Frontal cortex (tissue), 4 donors: ENCODE measurements around the gene SOX1. TPM values are rescaled to one million over a fixed set of nuclear protein-coding genes. Genes with fewer than 3 reads are reported as not detected.
A peak's percentile ranks its signal among the peaks of the same experiment; 100 is the strongest.

Experiments
- DNase-seq, 2 donors: peaks; one replicate each; pipeline ENCODE4 v3.0.0; 2012; ENCODE audit warnings: low spot score in 2 of 2
- FAIRE-seq: peaks from 2 replicates; lab custom pipeline; 2012; peaks lifted over from hg19 to GRCh38; lab: Jason Lieb, UNC
- total RNA-seq: library from RNA; depleted of rRNA; stranded (reverse); fragments of >200 nt; gene quantifications from one replicate; pipeline ENCODE4 v1.2.3, GENCODE V29; 2014
- donor health status: control.
- donor health status: control.
- donor health status: control.

Gene SOX1
- total RNA-seq, 1 donor from 2014 or later, result 4.5 TPM

DNA sequence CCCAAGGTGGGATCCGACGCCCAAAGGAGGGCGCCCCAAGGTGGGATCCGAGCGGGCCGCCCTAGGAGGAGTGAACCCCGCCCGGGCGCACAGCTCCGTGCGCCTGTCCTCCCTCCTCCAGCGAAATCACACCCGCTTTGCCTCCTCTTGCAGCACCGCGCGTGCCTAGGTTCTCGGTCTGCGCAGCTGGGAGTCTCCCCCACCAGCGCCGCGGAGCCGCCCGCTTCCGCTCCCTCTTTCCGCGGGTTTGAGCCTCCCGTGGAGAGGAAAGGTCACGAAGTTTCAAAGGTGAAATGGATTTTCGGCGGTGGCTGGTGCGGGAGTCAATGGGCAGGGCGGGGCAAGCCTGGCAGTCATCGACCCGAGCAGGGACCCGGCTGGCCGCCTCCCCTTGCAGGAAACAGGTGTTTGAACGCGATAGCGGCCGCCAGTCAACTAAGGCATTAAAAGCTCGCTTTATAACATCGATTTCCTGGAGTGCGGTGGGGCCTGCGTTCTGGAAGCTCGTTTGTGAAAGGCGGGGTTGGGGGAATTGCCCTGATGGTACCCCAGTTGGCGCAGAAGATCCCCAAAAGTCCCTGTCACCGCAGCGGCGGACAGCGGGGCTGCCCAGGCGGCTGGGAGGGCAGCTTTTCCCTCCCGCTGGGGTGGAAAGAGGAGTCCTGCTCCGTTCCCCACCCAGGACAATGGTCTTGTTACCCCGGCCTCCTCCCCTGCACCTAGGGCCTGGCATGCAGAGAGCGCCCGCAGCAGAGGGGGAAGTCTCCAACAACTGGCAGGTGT is 9.0 kb upstream of the SOX1 start:
- FAIRE-seq (no peak), DNase-seq (no peak)

DNA sequence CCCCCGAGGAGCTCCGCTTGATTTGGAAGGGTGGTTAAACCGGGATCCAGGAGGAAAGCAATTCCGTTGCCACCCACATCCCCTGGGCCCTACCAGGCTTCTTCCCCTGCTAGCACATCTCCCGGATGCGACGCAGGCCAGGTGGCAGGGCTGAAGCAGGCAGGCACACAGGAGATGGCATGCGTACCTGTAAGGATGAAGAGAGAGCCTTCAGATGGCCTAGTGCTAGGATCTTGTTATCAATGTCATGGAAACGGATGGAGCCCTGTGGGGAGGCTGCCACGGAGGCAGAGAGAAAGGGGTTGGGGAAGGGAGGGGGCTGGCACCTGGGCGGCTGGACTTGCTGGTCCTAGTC is 8.5 kb upstream of the SOX1 start:
- DNase-seq (no peak), FAIRE-seq (no peak)

DNA sequence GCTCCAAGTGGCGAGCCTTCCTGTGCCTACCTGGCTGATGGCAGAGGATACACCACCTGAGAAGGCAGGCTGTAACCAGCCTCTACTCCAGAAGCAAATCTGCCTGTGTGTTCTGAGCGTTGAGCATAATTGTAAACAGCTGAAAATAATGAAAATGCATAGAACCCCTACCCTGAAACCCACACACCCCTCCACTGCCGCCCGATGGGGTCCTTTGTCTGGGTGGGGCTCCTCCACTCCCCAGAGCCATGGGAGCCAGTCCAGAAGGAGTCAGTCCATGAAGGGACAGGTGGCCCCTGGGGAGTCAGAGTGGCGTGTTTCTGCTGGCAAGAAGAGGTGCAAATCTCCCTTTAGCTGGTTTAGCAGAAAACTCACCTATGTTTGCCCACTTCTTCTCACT is 8.0 kb upstream of the SOX1 start:
- FAIRE-seq (no peak), DNase-seq (no peak)

DNA sequence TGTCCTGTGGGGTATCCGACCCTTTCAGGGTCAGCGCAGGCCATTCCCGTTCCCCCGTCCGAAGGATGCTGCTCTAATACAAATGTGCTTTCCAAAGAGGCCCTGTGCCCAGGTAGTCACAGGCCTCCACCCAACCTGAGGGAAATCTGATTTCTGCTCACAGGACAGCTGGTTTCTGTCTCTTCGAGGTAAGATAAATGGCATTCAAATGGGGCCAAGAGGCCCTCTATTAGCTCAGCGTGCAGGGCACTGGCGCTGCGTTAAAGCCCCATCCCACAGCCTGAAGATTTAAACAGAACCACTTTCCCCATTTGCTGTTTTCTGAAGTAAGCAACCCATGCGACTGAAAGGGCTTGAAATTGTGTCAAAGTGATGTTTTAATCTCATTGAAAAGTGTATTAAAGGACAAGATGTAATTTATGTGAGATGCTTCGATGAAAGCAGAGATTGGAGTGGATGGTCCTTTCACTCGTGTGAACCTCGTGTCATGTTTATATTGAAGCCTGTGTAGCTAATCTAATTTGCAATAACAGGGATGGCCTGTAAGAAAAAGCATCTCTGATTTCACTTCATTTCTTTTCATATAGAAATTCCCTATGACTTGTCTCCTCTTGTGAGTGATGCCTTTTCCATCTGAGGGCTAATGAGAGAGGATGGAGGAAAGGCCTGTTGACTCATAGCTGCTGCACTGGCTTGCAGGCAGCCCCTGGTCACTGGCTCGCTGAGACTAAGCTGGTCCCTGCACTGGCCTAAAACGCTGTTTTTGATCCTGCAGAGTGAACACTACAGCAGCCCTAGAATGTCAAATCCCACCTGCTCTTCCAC is 7.3 kb upstream of the SOX1 start:
- no peak for FAIRE-seq

DNA sequence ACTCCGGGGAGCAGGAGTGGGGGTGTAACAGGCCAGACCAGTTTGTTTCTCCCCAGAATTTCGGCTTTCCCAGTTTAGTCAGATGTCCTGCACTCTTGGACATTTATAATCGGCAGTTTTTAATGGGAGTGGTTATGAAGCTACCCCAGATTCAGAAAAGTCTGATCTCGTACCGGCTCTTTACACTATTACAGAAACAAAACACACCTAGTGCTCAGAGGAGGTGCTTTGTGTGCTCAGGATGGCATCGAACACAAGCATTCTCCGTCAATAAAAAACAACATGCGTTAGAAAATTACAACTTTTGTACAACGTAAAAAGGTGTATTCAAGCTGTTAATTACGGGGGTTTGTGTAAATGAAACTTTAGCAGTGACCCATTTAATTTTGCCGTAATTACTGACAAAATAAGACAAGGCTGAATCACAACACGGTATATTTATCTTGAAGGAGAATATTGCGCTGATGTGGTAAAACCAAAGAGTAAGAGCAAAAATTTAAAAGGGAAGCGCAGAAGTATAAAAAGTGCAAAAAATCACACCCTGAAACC is 6.6 kb upstream of the SOX1 start:
- no peak for DNase-seq
- no peak for FAIRE-seq

More for the DNA sequence above, 7.3 kb upstream of the SOX1 start:
- DNase-seq, result no peak

DNA sequence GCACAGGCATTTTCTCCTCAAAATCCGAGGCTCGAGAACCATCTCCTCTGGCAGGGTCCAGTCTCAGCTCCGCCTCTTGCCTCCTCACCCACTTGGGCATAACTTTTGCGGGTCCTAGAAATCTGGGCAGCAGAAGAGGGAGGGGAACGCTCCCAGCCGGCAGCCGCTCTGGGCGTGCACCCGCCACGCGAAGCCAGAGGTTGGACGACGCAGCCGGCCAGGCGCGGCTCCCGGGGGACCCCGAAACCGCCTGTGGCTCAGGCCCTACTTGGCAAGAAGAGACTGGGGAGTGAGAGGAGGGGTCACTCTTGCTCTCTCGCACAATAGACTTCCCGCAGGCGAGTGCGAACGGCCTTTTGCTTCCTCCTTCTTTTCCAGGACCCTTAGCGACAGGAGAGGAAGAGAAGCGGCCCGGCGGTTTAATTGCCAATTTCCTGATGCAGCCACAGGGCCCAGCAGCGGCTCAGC is 6.0 kb upstream of the SOX1 start:
- FAIRE-seq (no peak), DNase-seq (no peak)

DNA sequence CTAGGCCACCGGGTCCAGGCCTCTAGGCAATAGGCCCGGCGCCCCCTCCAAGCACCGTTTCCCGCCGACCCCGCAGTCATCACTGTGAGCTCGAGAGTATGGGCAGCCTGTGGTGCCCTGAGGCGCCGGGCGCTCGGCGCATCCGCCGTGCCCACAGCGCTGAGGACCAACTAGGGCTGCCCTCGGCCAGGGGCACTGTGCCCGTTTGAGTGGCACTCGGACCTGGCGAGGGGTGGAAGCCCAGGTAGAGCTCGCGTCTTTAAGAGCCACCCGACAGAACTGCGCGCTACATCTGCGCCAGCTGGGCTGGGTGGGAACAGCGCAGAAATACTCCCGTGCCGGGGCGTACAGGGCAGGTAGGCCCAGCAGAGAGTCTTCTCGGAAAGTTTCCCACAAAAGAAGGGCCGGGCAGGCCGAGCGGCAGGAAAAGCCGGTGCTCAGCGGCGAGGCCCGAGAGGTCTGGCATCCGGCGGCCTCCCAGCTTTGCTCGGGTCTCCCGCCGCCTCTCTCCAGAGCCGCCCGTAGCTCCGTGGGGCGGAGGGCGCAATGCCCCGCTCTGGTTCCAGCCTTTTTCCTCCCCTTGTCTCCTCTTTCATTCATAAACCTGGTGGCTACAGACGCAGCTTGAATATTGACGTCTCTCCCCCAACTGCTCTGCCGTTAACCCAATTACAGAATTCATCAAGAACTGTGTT is 5.4 kb upstream of the SOX1 start:
- peak in 1 of 2 donors; percentile 37 for DNase-seq
- FAIRE-seq, result no peak

DNA sequence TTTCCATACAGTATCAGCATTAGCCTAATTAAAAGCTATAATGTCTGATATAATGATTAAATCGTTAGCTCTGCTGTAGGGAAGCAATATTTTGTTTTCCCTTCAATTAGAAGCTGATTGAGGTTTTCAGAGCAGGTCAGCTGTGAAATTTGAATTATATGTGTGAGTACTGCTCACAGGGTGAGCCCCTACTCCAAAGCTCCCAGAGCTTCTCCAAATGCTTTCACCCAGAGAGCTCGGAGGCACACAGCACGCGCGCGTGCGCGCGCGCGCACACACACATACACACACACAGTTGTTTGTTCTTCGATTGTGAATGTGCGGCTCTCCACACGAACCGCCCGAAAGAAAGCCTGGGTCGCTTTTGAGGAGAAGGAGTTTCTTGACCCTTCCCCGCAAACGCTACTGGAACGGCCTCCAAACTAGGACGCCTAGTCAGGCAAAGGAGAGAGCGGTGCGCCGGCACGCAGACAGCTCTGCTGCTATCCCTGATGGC is 4.8 kb upstream of the SOX1 start:
- FAIRE-seq (no peak), DNase-seq (peak in 1 of 2 donors; percentile 29)

DNA sequence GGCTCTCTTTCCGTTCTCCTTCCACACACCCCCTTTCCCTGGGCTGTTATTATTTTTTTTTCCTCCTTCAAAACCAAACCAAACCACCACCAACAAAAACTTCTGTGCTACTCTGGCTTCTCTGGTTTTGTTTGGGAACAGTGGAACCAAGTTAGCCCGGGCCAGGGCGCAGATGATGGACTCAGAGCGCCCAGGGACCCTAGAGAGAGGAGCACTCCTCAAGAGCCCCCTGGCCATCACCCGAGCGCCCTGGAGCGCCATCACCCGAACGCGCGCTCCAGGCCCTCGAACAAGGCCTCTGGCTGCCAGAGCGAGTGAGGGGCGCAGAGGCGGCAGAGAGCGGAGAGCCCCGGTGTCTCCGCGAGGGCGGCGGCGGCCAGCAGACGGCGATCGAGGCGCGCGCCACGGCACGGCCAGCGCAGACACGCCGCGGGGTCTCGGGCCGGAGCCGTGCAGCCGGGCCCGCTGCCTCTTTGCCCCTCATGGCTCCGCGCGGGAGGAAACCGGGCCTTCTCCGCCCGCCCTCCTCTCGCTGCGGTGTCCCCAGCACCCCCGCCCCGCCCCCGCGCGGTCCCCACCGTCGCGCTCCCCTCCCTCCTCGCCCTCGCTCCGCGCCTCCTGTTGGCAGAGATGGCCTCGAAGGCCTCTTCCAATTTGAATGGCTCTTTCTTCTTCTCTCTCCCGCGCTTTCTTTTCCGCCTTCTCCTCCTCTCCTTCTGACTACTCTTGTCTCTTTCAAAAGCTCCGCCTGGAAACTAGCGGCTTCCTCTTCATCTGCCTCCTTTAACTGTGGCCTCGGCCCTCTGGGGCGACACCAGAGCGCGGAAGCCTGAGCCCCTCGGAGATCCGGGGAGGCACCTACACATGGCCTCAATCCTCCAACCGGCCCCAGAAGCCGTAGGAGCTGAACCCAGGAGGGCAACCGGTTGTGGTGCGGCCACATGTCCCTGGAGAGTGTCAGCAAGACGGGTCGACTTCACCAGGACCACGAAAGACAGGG is 4.1 kb upstream of the SOX1 start:
- peak in 1 of 2 donors; percentile 49 for DNase-seq
- FAIRE-seq, result no peak

DNA sequence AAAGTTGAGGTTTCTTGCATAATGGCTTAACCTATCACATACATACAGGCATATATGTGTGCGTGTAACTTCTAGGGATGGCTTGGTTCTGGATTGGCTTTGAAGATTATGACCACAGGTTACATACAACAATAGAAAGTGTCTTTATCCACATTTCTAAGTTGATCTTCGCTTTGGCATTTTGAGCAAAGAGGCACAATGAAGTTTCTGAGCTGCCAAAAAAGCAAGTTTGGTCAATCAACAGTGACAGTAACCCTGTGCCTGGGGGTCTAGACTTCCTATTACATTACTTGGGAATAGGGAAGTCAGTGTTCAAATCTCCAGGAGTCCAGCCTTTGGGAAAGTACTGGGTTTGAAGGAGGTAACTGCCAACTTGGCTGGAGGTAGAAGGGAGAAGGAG is 3.1 kb upstream of the SOX1 start:
- FAIRE-seq, result no peak
- no peak for DNase-seq

DNA sequence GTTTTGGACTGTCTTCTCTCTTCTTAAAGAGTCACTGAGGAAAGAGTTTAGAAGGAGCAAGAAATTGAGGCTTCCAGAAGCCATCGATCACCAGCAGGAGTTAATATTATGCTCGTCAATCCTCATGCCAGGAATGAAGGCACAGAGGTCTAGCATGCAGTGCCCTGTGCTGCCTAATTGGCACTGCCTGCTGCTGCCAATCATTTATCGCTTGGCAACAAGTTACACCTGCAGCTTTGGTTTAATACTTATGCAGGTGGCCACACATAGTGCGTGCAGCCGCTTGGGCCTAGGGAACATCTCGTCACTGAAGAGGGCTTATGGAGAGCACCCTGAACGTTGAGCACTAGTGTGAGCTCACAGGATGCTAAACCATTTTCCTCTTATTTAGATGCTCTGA is 2.7 kb upstream of the SOX1 start:
- DNase-seq (no peak), FAIRE-seq (no peak)

DNA sequence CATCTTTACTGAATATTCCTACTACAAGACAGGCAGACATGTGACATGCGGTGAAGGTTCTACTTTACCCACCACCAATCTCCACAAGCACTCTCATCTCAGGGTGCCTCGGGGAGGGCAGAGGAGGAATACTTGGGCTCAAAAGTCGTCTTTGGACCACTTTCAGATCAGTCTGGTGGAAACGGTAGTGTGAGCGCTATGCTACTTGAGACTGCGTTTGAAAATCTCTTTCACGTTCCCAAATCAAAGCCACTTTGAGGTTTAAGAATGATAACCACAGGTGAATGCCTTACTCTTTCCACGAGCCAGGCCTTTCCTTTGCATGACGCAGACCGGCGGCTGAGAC is 1.5 kb upstream of the SOX1 start:
- DNase-seq (no peak), FAIRE-seq (no peak)

DNA sequence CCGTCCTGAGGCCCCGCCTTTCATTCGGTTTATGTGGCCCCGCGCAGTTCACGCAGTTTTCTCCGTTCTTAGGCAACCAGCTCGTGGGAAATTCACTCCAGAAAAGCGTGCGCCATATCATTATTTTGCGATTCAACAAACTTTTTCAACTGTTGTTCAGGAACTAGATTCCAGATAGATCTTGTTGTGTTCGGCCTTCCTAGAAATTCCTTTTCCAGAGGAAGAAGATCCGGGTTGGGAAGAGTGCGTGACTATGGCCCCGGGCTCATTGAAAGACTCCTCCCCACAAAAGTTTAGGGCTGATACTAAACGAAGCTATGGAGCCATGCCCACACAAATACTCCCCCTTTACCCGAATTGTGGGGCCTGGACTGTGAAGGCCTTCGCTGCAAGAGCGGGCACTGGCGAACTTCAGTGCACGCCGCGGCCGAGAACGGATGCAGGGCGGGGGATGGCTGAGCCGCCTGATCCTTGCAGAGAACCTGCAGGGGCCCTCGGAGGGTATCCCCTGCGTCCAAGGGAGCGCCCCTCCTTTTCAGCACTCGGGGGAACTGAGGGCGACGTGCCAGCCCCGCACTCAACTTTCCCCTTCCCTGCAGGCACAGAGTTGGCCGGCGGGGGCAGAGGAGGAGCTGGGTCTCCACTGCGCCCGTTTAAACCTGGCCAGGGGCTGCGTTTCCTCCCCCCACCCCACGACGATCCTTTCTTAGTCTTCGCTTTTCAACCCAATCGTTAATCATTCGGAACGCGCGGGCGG is 904 bp upstream of the SOX1 start:
- no peak for FAIRE-seq
- DNase-seq, result peak in 1 of 2 donors; percentile 36

DNA sequence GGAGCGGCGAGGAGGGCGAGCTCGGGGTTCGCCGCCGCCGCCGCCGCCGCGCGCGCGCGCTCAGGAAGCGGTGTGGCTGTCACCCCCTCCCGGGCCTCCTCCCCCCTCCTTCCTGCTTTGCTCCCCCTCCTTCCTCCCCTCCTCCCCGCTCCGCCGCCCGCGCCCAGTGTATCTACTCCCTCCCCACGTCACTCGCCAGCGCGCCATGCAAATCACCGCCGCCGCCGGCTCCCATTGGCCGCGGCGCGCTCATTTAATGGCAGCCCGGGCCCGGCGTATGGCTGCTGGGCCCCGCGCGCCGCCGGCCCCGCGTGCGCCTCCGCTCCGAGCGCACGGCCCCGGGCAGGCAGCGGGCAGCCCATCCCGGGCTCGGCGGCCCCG is 335 bp upstream of the SOX1 start:
- DNase-seq, result peak; percentile 78 to 81
- FAIRE-seq, result no peak

DNA sequence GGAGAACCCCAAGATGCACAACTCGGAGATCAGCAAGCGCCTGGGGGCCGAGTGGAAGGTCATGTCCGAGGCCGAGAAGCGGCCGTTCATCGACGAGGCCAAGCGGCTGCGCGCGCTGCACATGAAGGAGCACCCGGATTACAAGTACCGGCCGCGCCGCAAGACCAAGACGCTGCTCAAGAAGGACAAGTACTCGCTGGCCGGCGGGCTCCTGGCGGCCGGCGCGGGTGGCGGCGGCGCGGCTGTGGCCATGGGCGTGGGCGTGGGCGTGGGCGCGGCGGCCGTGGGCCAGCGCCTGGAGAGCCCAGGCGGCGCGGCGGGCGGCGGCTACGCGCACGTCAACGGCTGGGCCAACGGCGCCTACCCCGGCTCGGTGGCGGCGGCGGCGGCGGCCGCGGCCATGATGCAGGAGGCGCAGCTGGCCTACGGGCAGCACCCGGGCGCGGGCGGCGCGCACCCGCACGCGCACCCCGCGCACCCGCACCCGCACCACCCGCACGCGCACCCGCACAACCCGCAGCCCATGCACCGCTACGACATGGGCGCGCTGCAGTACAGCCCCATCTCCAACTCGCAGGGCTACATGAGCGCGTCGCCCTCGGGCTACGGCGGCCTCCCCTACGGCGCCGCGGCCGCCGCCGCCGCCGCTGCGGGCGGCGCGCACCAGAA is 1.1 kb downstream of the SOX1 start:
- DNase-seq (peak in 1 of 2 donors; percentile 47), FAIRE-seq (no peak)

DNA sequence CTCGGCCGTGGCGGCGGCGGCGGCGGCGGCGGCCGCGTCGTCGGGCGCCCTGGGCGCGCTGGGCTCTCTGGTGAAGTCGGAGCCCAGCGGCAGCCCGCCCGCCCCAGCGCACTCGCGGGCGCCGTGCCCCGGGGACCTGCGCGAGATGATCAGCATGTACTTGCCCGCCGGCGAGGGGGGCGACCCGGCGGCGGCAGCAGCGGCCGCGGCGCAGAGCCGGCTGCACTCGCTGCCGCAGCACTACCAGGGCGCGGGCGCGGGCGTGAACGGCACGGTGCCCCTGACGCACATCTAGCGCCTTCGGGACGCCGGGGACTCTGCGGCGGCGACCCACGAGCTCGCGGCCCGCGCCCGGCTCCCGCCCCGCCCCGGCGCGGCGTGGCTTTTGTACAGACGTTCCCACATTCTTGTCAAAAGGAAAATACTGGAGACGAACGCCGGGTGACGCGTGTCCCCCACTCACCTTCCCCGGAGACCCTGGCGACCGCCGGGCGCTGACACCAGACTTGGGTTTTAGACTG is 1.7 kb downstream of the SOX1 start:
- no peak for FAIRE-seq

DNA sequence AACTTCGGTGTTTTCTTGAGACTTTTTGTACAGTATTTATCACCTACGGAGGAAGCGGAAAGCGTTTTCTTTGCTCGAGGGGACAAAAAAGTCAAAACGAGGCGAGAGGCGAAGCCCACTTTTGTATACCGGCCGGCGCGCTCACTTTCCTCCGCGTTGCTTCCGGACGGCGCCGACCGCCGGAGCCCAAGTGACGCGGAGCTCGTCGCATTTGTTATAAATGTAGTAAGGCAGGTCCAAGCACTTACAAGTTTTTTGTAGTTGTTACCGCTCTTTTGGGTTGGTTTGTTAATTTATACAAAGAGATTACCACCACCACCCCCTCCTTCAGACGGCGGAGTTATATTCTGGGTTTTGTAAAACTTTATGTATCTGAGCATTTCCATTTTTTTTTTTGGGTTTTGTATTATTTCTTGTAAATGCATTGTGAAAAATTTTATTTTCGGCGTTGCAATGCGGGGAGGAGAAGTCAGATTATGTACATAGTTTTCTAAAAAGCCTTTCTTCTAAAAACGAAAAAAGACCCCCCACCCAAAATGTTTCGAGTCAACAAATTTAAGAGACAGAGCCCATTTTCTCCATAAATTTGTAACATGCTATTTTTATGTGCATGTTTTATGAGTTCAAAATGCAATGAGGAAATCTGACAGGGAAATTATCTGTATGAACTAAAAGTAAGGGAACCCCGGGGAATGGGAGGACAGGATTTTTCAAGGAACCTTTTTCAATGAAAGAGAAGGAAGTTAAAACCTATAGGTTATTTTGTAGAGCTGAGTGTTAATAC is 2.3 kb downstream of the SOX1 start:
- DNase-seq (peak in 1 of 2 donors; percentile 30), FAIRE-seq (no peak)

More for the DNA sequence above, 1.7 kb downstream of the SOX1 start:
- peak in 1 of 2 donors; percentile 24 for DNase-seq
